GM23338 (cell line): ENCODE data around the gene SLC36A2. TPM values are rescaled to one million over a fixed set of nuclear protein-coding genes. Genes with fewer than 3 reads are reported as not detected.

Experiments
- ATAC-seq: fragments of 200-7000 bp; cut with Tn5 transposase; 3 replicates; pipeline ENCODE4 v1.9.1; 2020
- DNase-seq: peaks from one replicate; pipeline ENCODE4 v3.0.0-alpha.2; 2015; ENCODE audit warnings: low spot score
- H2AFZ ChIP-seq: fragments of 200-600 bp; sonication (generic); 2 replicates; pipeline ENCODE4 v1.8.0; 2016; ENCODE audit warnings: antibody characterized with exemption, mild to moderate bottlenecking, moderate library complexity
- H3F3A ChIP-seq: fragments of 200-600 bp; sonication (generic); replicated peaks from 2 replicates; pipeline ENCODE4 v1.8.0; 2017; ENCODE audit warnings: antibody characterized with exemption, mixed run types, low read depth
- H3K27ac ChIP-seq: fragments of 200-600 bp; sonication (generic); 2 replicates; pipeline ENCODE4 v1.6.1; 2016; ENCODE audit warnings: low read depth
- H3K27me3 ChIP-seq: fragments of 200-600 bp; sonication (generic); 2 replicates; pipeline ENCODE4 v1.8.0; 2016; ENCODE audit warnings: mild to moderate bottlenecking, mixed run types, moderate library complexity; ENCODE audit not compliant: insufficient read depth
- H3K36me3 ChIP-seq: fragments of 200-600 bp; sonication (generic); 2 replicates; pipeline ENCODE4 v1.8.0; 2016; ENCODE audit warnings: mild to moderate bottlenecking; ENCODE audit not compliant: insufficient read depth
- H3K4me1 ChIP-seq: fragments of 200-600 bp; sonication (generic); 2 replicates; pipeline ENCODE4 v1.8.0; 2016; ENCODE audit warnings: mild to moderate bottlenecking, moderate library complexity; ENCODE audit not compliant: insufficient read depth
- H3K4me2 ChIP-seq: fragments of 200-600 bp; sonication (generic); 2 replicates; pipeline ENCODE4 v1.7.1; 2017; ENCODE audit warnings: mixed run types
- H3K4me3 ChIP-seq: fragments of 200-600 bp; sonication (generic); 2 replicates; pipeline ENCODE4 v1.6.1; 2016; ENCODE audit warnings: mixed run types
- H3K79me2 ChIP-seq: fragments of 200-600 bp; sonication (generic); replicated peaks from 2 replicates; pipeline ENCODE4 v1.8.0; 2017; ENCODE audit warnings: mild to moderate bottlenecking; ENCODE audit not compliant: insufficient read depth
- H3K9me2 ChIP-seq: fragments of 200-600 bp; sonication (generic); 2 replicates; pipeline ENCODE4 v1.8.0; 2017; ENCODE audit not compliant: insufficient read depth
- H4K20me1 ChIP-seq: fragments of 200-600 bp; sonication (generic); replicated peaks from 2 replicates; pipeline ENCODE4 v1.8.0; 2017; ENCODE audit warnings: mild to moderate bottlenecking; ENCODE audit not compliant: insufficient read depth
- H3K27ac Mint-ChIP-seq: 2 replicates; pipeline ENCODE4 v1.8.0; 2020; ENCODE audit warnings: inconsistent platforms, mild to moderate bottlenecking, moderate library complexity, mixed read lengths
- H3K27me3 Mint-ChIP-seq: 3 replicates; pipeline ENCODE4 v1.8.0; 2022; ENCODE audit warnings: low read depth, mild to moderate bottlenecking, moderate library complexity, mixed read lengths, inconsistent platforms; ENCODE audit not compliant: insufficient read depth, poor library complexity
- H3K36me3 Mint-ChIP-seq: 3 replicates; pipeline ENCODE4 v1.8.0; 2021; ENCODE audit warnings: low read depth, mild to moderate bottlenecking, inconsistent platforms, moderate library complexity, mixed read lengths
- H3K4me1 Mint-ChIP-seq: 3 replicates; pipeline ENCODE4 v1.8.0; 2020; ENCODE audit warnings: mild to moderate bottlenecking, inconsistent platforms, mixed read lengths
- H3K4me3 Mint-ChIP-seq: 3 replicates; pipeline ENCODE4 v1.8.0; 2021; ENCODE audit warnings: moderate library complexity, mild to moderate bottlenecking, inconsistent platforms, mixed read lengths
- H3K9me3 Mint-ChIP-seq: 3 replicates; pipeline ENCODE4 v1.8.0; 2020; ENCODE audit warnings: moderate library complexity, mild to moderate bottlenecking, inconsistent platforms, mixed read lengths
- CREB1 ChIP-seq: fragments of 250-450 bp; sonication (Bioruptor Pico); IDR thresholded peaks from 2 replicates; pipeline ENCODE4 v1.5.0; 2020; ENCODE audit warnings: low read depth, mild to moderate bottlenecking, moderate library complexity
- CTCF ChIP-seq, 2 experiments: fragments of 200-600 bp in 1 of 2; sonication (generic) in 1 of 2; conservative IDR thresholded peaks; 2 replicates each; pipeline versions ENCODE4 v1.5.1 to v1.6.1; 2016 to 2017; ENCODE audit warnings: antibody characterized with exemption in 2 of 2, low read depth in 2 of 2, mild to moderate bottlenecking in 2 of 2, moderate library complexity in 1 of 2
- ETS1 ChIP-seq: IDR thresholded peaks from 2 replicates; pipeline ENCODE4 v1.6.1; 2016; ENCODE audit warnings: antibody characterized with exemption
- EZH2 ChIP-seq: fragments of 200-600 bp; sonication (generic); IDR thresholded peaks from one replicate; pipeline ENCODE4 v1.8.0; 2017; ENCODE audit warnings: antibody characterized with exemption, mild to moderate bottlenecking, low read depth; ENCODE audit not compliant: unreplicated experiment
- EZH2phosphoT487 ChIP-seq: fragments of 200-600 bp; sonication (generic); IDR thresholded peaks from one replicate; pipeline ENCODE4 v1.8.1; 2018; ENCODE audit warnings: antibody characterized with exemption; ENCODE audit not compliant: unreplicated experiment
- JUNB ChIP-seq: IDR thresholded peaks from one replicate; pipeline ENCODE4 v1.6.1; 2016; ENCODE audit warnings: antibody characterized with exemption; ENCODE audit not compliant: unreplicated experiment
- NANOG ChIP-seq: IDR thresholded peaks from 2 replicates; pipeline ENCODE4 v1.6.1; 2016; ENCODE audit warnings: antibody characterized with exemption, borderline replicate concordance
- POLR2AphosphoS5 ChIP-seq: IDR thresholded peaks from 2 replicates; pipeline ENCODE4 v1.6.1; 2016; ENCODE audit warnings: antibody characterized with exemption, low read depth
- REST ChIP-seq: IDR thresholded peaks from one replicate; pipeline ENCODE4 v1.6.1; 2018; ENCODE audit warnings: antibody characterized with exemption; ENCODE audit not compliant: unreplicated experiment
- STAT1 ChIP-seq: IDR thresholded peaks from one replicate; pipeline ENCODE4 v1.6.1; 2016; ENCODE audit warnings: antibody characterized with exemption; ENCODE audit not compliant: unreplicated experiment
- ZNF114 ChIP-seq: fragments of 250-450 bp; sonication (Bioruptor Pico); IDR thresholded peaks from 2 replicates; pipeline ENCODE4 v1.5.0; 2020; ENCODE audit warnings: mild to moderate bottlenecking, moderate library complexity
- ZNF331 ChIP-seq: fragments of 250-450 bp; sonication (Bioruptor Pico); IDR thresholded peaks from 2 replicates; pipeline ENCODE4 v1.5.0; 2020; ENCODE audit warnings: low read depth, mild to moderate bottlenecking, moderate library complexity
- ZNF462 ChIP-seq: fragments of 250-450 bp; sonication (Bioruptor Pico); IDR thresholded peaks from 2 replicates; pipeline ENCODE4 v1.5.0; 2020; ENCODE audit warnings: mild to moderate bottlenecking, moderate library complexity
- polyA plus RNA-seq: library from polyadenylated mRNA; unstranded; fragments of >200 nt; fragmentation: Nextera tagmentation; extraction: Ambion mirVana; gene quantifications from 2 replicates; pipeline ENCODE4 v1.2.1, GENCODE V29; 2016
- total RNA-seq: library from RNA; depleted of rRNA; stranded (reverse); fragments of >200 nt; shearing (Covaris generic); gene quantifications from 2 replicates; pipeline ENCODE4 v1.2.3, GENCODE V29; 2014

The SLC36A2 gene
- total and polyA plus RNA-seq, 2 experiments from 2014 or later: 0.08 TPM; not detected in 1

GRCh38 chr5:151303666-151304065 is 43.7 kb downstream of the SLC36A2 start, which contains the start of gene SLC36A3:
Gene SLC36A3 (minus strand): TSS chr5:151303766. CDS start chr5:151303354, 412 bp downstream.
- no peak for DNase-seq
- Histone ChIP-seq H3K79me2 (no peaks in the 10 kb centered on the region), H3K4me3 (no peak within 1 kb of the TSS), H3K27me3 (no peaks in the 10 kb centered on the region), H2AFZ (no peak within 1 kb of the TSS), H3F3A (no peaks in the 10 kb centered on the region), H4K20me1 (no peaks in the 10 kb centered on the region), H3K4me1 (no peaks in the 10 kb centered on the region), H3K36me3 (no peaks in the 10 kb centered on the region), H3K9me2 (no peaks in the 10 kb centered on the region), H3K27ac (no peak within 1 kb of the TSS), H3K4me2 (no peak within 1 kb of the TSS)
- Mint-ChIP-seq H3K36me3 (no peaks in the 10 kb centered on the region), H3K4me3 (no peak within 1 kb of the TSS), H3K27me3 (peaks cover 2% of the 10 kb centered on the region), H3K4me1 (no peaks in the 10 kb centered on the region; the same call in 2 of the 3 replicates), H3K27ac (no peak within 1 kb of the TSS), H3K9me3 (no peaks in the 10 kb centered on the region)
- no peak for ATAC-seq
- TF ChIP-seq NANOG: no peak
- no peak for TF ChIP-seq ZNF114 (CRISPR knock-in tag)
- TF ChIP-seq ZNF331 (CRISPR knock-in tag): no peak
- no peak for TF ChIP-seq STAT1
- no peak for TF ChIP-seq ZNF462 (CRISPR knock-in tag)
- TF ChIP-seq ETS1: no peak
- TF ChIP-seq POLR2AphosphoS5: no peak
- TF ChIP-seq EZH2: no peak
- no peak for TF ChIP-seq JUNB
- no peak for TF ChIP-seq EZH2phosphoT487
- TF ChIP-seq CREB1 (CRISPR knock-in tag): no peak
- no peak for TF ChIP-seq CTCF (conservative IDR thresholded peaks at IDR 0.05; ENCODE audit: low read depth in 2 of 2)
- TF ChIP-seq REST: no peak
